GM12874 (cell line): ENCODE measurements around the gene JAKMIP3.

Experiments
- CTCF ChIP-seq: IDR thresholded peaks from 2 replicates; pipeline ENCODE4 v1.5.1; 2011; ENCODE audit warnings: low read depth, mild to moderate bottlenecking, control low read depth, low read length, moderate library complexity; ENCODE audit not compliant: insufficient read depth

JAKMIP3 gene

GRCh38 chr10:132111871-132112341, 46.2 kb downstream of the JAKMIP3 start:
- no peak for TF ChIP-seq CTCF

DNA sequence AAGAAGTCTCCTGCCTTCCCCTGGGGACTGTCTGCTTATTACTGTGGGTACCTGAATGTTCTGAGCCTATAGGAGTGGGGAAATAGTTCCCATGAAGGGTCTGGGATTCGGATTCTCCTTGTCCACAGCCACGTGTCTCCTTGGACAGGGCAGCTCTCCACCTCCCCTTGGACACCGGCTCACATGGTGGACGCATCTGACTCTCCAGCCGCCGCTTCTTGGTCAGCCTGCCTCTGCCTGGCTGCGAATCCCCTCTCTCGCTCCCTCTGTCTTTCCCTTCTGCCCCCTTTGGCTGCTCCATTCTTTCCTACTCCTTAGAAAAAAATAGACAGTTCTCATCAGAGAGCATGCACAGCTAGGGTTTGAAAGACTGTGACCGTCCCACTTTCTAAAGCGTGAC, 46.9 kb downstream of the JAKMIP3 start:
- TF ChIP-seq CTCF, result no peak

- TF ChIP-seq CTCF, result no peak
Observed at GRCh38 chr10:132113206-132113605, 47.5 kb downstream of the JAKMIP3 start.

GRCh38 chr10:132113766-132114365, 48.1 kb downstream of the JAKMIP3 start:
- TF ChIP-seq CTCF, result no peak

DNA sequence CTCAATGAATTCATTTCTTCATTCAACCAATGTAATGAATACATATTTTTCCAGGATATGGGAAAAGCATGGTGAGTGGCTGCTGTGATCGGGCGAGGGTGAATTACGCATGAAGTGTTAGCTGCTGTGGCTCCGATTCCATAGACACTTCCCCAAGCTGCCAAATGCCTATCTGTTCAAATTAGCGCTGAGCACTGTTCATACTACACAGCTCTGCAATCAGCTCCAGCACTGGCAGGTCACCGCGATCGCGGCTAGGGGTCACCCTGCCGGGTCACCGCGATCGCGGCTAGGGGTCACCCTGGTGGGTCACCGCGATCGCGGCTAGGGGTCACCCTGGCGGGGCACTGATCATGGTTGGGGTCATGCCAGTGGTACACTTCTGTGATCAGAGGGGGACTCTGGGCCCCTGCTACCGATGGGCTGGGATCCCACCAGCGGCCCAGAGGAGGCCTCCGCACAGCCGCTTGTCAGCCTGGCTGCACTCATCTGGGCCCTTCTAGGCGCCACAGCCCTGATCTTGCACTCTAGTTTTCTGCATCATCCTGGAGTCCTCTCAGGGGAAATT, 49.3 kb downstream of the JAKMIP3 start:
- no peak for TF ChIP-seq CTCF
